WTC11 (cell line): ENCODE measurements around the gene SDF2L1. TPM values are rescaled to one million over a fixed set of nuclear protein-coding genes. Genes with fewer than 3 reads are reported as not detected.

Experiments used
- ATAC-seq: fragments of 200-7000 bp; cut with Tn5 transposase; 2 replicates; pipeline ENCODE4 v1.10.0; 2021; ENCODE audit warnings: mild to moderate bottlenecking, moderate library complexity
- CTCF ChIA-PET: fragments of 300-600 bp; sonication (Branson Sonifier 250); formaldehyde crosslinking; loops from one replicate; lab custom pipeline; 2021; ENCODE audit warnings: antibody characterized with exemption; lab: Charles Lee
- POLR2A ChIA-PET: fragments of 350-600 bp; sonication (Branson Sonifier 250); formaldehyde crosslinking; loops from one replicate; lab custom pipeline; 2021; ENCODE audit warnings: antibody characterized with exemption; lab: Charles Lee
- DNase-seq: peaks from one replicate; pipeline ENCODE4 v3.0.0; 2021; ENCODE audit warnings: low spot score
- H3K27ac Mint-ChIP-seq: 2 replicates; pipeline ENCODE4 v1.8.0; 2021; ENCODE audit warnings: mixed read lengths
- H3K27me3 Mint-ChIP-seq: 2 replicates; pipeline ENCODE4 v1.8.0; 2021; ENCODE audit warnings: low read depth, mild to moderate bottlenecking, moderate library complexity, mixed read lengths
- H3K36me3 Mint-ChIP-seq: 2 replicates; pipeline ENCODE4 v1.8.0; 2021; ENCODE audit warnings: mixed read lengths
- H3K4me1 Mint-ChIP-seq: 2 replicates; pipeline ENCODE4 v1.8.0; 2022; ENCODE audit warnings: mixed read lengths
- H3K4me3 Mint-ChIP-seq: 2 replicates; pipeline ENCODE4 v1.8.0; 2021; ENCODE audit warnings: mild to moderate bottlenecking, moderate library complexity, mixed read lengths
- H3K9me3 Mint-ChIP-seq: 2 replicates; pipeline ENCODE4 v1.8.0; 2021; ENCODE audit warnings: mixed read lengths
- ATF2 ChIP-seq: sonication (generic); formaldehyde crosslinking; IDR thresholded peaks from 2 replicates; pipeline ENCODE4 v1.8.1; 2022; ENCODE audit warnings: low read depth, missing genetic modification reagents, borderline replicate concordance
- ATF6 ChIP-seq: sonication (generic); formaldehyde crosslinking; IDR thresholded peaks from 2 replicates; pipeline ENCODE4 v1.8.1; 2023; ENCODE audit warnings: mild to moderate bottlenecking, missing genetic modification reagents
- ETV6 ChIP-seq: sonication (generic); formaldehyde crosslinking; IDR thresholded peaks from 2 replicates; pipeline ENCODE4 v1.8.1; 2022; ENCODE audit warnings: mild to moderate bottlenecking, missing genetic modification reagents
- FOXP1 ChIP-seq: sonication (generic); formaldehyde crosslinking; IDR thresholded peaks from 2 replicates; pipeline ENCODE4 v1.8.0; 2022; ENCODE audit warnings: missing genetic modification reagents, mild to moderate bottlenecking, moderate library complexity, borderline replicate concordance
- GABPB1 ChIP-seq: sonication (generic); formaldehyde crosslinking; IDR thresholded peaks from 2 replicates; pipeline ENCODE4 v1.8.1; 2023; ENCODE audit warnings: mild to moderate bottlenecking, missing genetic modification reagents
- GRHL2 ChIP-seq: fragments of 250-450 bp; sonication (Bioruptor Pico); IDR thresholded peaks from 2 replicates; pipeline ENCODE4 v1.8.0; 2022; ENCODE audit warnings: mild to moderate bottlenecking, moderate library complexity; ENCODE audit not compliant: insufficient replicate concordance, severe bottlenecking
- HMGA2 ChIP-seq: fragments of 250-450 bp; sonication (Bioruptor Pico); IDR thresholded peaks from 2 replicates; pipeline ENCODE4 v1.4.0; 2021; ENCODE audit warnings: mild to moderate bottlenecking, moderate library complexity
- JUN ChIP-seq: sonication (generic); formaldehyde crosslinking; IDR thresholded peaks from 2 replicates; pipeline ENCODE4 v1.8.0; 2023; ENCODE audit warnings: mild to moderate bottlenecking, missing genetic modification reagents
- MYBL2 ChIP-seq: sonication (generic); formaldehyde crosslinking; IDR thresholded peaks from 2 replicates; pipeline ENCODE4 v1.8.1; 2023; ENCODE audit warnings: mild to moderate bottlenecking, moderate library complexity, missing genetic modification reagents
- PRRX2 ChIP-seq: fragments of 250-450 bp; sonication (Bioruptor Pico); IDR thresholded peaks from 2 replicates; pipeline ENCODE4 v1.8.0; 2021; ENCODE audit warnings: mild to moderate bottlenecking
- RELA ChIP-seq: sonication (generic); formaldehyde crosslinking; IDR thresholded peaks from 2 replicates; pipeline ENCODE4 v1.8.1; 2022; ENCODE audit warnings: missing genetic modification reagents, mild to moderate bottlenecking, borderline replicate concordance
- SMAD3 ChIP-seq: sonication (generic); formaldehyde crosslinking; IDR thresholded peaks from 2 replicates; pipeline ENCODE4 v1.8.0; 2022; ENCODE audit warnings: missing genetic modification reagents, mild to moderate bottlenecking, borderline replicate concordance
- TCF7 ChIP-seq: sonication (generic); formaldehyde crosslinking; IDR thresholded peaks from 2 replicates; pipeline ENCODE4 v1.8.0; 2022; ENCODE audit warnings: mild to moderate bottlenecking, low read depth, missing genetic modification reagents, moderate library complexity
- ZNF263 ChIP-seq: sonication (generic); formaldehyde crosslinking; IDR thresholded peaks from 2 replicates; pipeline ENCODE4 v1.8.1; 2022; ENCODE audit warnings: low read depth, mild to moderate bottlenecking, moderate library complexity, missing genetic modification reagents
- ZNF281 ChIP-seq: sonication (generic); formaldehyde crosslinking; IDR thresholded peaks from 2 replicates; pipeline ENCODE4 v1.8.0; 2023; ENCODE audit warnings: mild to moderate bottlenecking, missing genetic modification reagents
- ZNF425 ChIP-seq: fragments of 250-450 bp; sonication (Bioruptor Pico); conservative IDR thresholded peaks from 2 replicates; pipeline ENCODE4 v1.9.0; 2021; ENCODE audit warnings: mild to moderate bottlenecking
- ZNF532 ChIP-seq: fragments of 250-450 bp; sonication (Bioruptor Pico); IDR thresholded peaks from 2 replicates; pipeline ENCODE4 v1.9.0; 2021; ENCODE audit warnings: mild to moderate bottlenecking, borderline replicate concordance
- total RNA-seq: library from RNA; stranded (reverse); gene quantifications from 3 replicates; pipeline ENCODE4 v1.2.3, GENCODE V29; 2021

Gene SDF2L1
- total RNA-seq, 1 experiment from 2014 or later: 73.6 TPM

GRCh38 chr22:21628386-21629254 lies 13.5 kb upstream of the SDF2L1 start:
- ATAC-seq: peak; percentile 5
- peaks cover 11% of the 10 kb centered on the region for H3K27me3 Mint-ChIP-seq
- H3K36me3 Mint-ChIP-seq: peaks cover 14% of the 10 kb centered on the region
- peak overlapping the region; percentile 80 for H3K4me3 Mint-ChIP-seq
- TF ChIP-seq MYBL2 (CRISPR knock-in tag) (no peak), ZNF532 (CRISPR knock-in tag) (0 out of 2 replicates have a peak, but pooled peaks have one; percentile 66), ETV6 (no peak), ZNF263 (CRISPR knock-in tag) (no peak), ZNF281 (no peak)
- H3K9me3 Mint-ChIP-seq: no peaks in the 10 kb centered on the region; the same call in 1 of the 2 replicates
- DNase-seq: no peak
- H3K27ac Mint-ChIP-seq: no peak overlapping the region
- H3K4me1 Mint-ChIP-seq: peaks cover 24% of the 10 kb centered on the region
- POLR2A ChIA-PET: interaction anchor here (0.9 to 3.1 kb wide), 4 partner anchors 13 to 60 kb away, joined by 3 to 22 read pairs (median 3); partner anchors contain the start of gene SDF2L1
- CTCF ChIA-PET: interaction anchor here (0.5 to 13.4 kb wide), 28 partner anchors 10 to 1324 kb away, joined by 3 to 273 read pairs (median 5); partner anchors contain the start of genes PPIL2 and SDF2L1

- H3K27me3 Mint-ChIP-seq: peaks cover 11% of the 10 kb centered on the region
- POLR2A ChIA-PET: interaction anchor here (0.9 to 3.1 kb wide), 4 partner anchors 13 to 61 kb away, joined by 3 to 22 read pairs (median 3); partner anchors contain the start of gene SDF2L1
- no peaks in the 10 kb centered on the region; the same call in 1 of the 2 replicates for H3K9me3 Mint-ChIP-seq
- peak within 1 kb of the TSS; percentile 80 for H3K4me3 Mint-ChIP-seq
- H3K27ac Mint-ChIP-seq: 0 out of 2 replicates have a peak within 1 kb of the TSS, but pooled peaks have one; percentile 19
- ATAC-seq (peak; percentile 78), DNase-seq (peak; percentile 97)
- peaks cover 19% of the 10 kb centered on the region for H3K4me1 Mint-ChIP-seq
- H3K36me3 Mint-ChIP-seq: peaks cover 14% of the 10 kb centered on the region
- CTCF ChIA-PET: interaction anchor here (0.5 to 13.4 kb wide), 30 partner anchors 9 to 1325 kb away, joined by 3 to 273 read pairs (median 4); partner anchors contain the start of genes PPIL2 and SDF2L1
- TF ChIP-seq GRHL2 (CRISPR knock-in tag) (no peak), ATF6 (no peak), TCF7 (CRISPR knock-in tag) (peak; percentile 69; the same call in 1 of the 2 replicates), RELA (CRISPR knock-in tag) (peak; percentile 93), FOXP1 (CRISPR knock-in tag) (peak; percentile 99), ZNF425 (CRISPR knock-in tag) (no peak), SMAD3 (CRISPR knock-in tag) (peak; percentile 96), PRRX2 (CRISPR knock-in tag) (0 out of 2 replicates have a peak, but pooled peaks have one; percentile 40), ATF2 (CRISPR knock-in tag) (peak; percentile 84), JUN (peak; percentile 90), GABPB1 (CRISPR knock-in tag) (peak; percentile 88), HMGA2 (CRISPR knock-in tag) (no peak)
These were observed 12.6 kb upstream of the SDF2L1 start, which contains the start of gene YDJC for GRCh38 chr22:21629255-21630149. Gene YDJC, minus strand, starts transcription at chr22:21630022. Its CDS starts 8 bp downstream, at chr22:21630014.
